GM12878 (cell line): Measurements from ENCODE around the gene SAMD9.

Experiments used
- CBFB ChIP-seq: IDR thresholded peaks from 2 replicates; pipeline ENCODE4 v1.6.1; 2016; ENCODE audit warnings: antibody characterized with exemption, low read depth
- CBX5 ChIP-seq: sonication (generic); IDR thresholded peaks from 2 replicates; pipeline ENCODE4 v1.6.1; 2016; ENCODE audit warnings: low read depth, moderate library complexity, mild to moderate bottlenecking, inconsistent platforms
- CEBPB ChIP-seq, 2 experiments: fragments of 150-350 bp in 1 of 2; IDR thresholded peaks; 2 replicates each; pipeline ENCODE4 v1.6.1; 2012 to 2014; ENCODE audit warnings: low read depth in 2 of 2, low read length in 2 of 2, borderline replicate concordance in 1 of 2, inconsistent platforms in 1 of 2
- CHD2 ChIP-seq: IDR thresholded peaks from 2 replicates; pipeline ENCODE4 v1.6.1; 2011; ENCODE audit warnings: low read depth, low read length, improper control_type of control experiment, borderline replicate concordance
- CTCF ChIP-seq, 3 experiments: IDR thresholded peaks in 2 of 3; conservative IDR thresholded peaks in 1 of 3; 2 replicates each; pipeline ENCODE4 v1.5.1; 2011; ENCODE audit warnings: low read depth in 3 of 3, low read length in 3 of 3, mild to moderate bottlenecking in 3 of 3, control low read depth in 2 of 3, moderate library complexity in 2 of 3, inconsistent platforms in 1 of 3, mixed read lengths in 1 of 3; ENCODE audit not compliant: control insufficient read depth in 2 of 3, insufficient read depth in 1 of 3; ENCODE audit errors: extremely low read depth in 1 of 3
- EGR1 ChIP-seq, 2 experiments: IDR thresholded peaks; 1 replicate in 1 of 2; 2 replicates in 1 of 2; pipeline ENCODE4 v1.6.1; 2011 to 2012; ENCODE audit warnings: low read depth in 2 of 2, low read length in 2 of 2, borderline replicate concordance in 1 of 2, mild to moderate bottlenecking in 1 of 2, moderate library complexity in 1 of 2
- MXI1 ChIP-seq: fragments of 150-350 bp; IDR thresholded peaks from 2 replicates; pipeline ENCODE4 v1.6.1; 2011; ENCODE audit warnings: low read depth, mild to moderate bottlenecking, inconsistent platforms, low read length, improper control_type of control experiment
- MYC ChIP-seq: IDR thresholded peaks from 2 replicates; pipeline ENCODE4 v1.6.1; 2011; ENCODE audit warnings: mild to moderate bottlenecking, low read length, moderate library complexity, inconsistent platforms; ENCODE audit not compliant: insufficient read depth, insufficient replicate concordance, insufficient read length, severe bottlenecking
- NFYB ChIP-seq: IDR thresholded peaks from 2 replicates; pipeline ENCODE4 v1.6.1; 2011; ENCODE audit warnings: low read depth, mild to moderate bottlenecking, low read length, improper control_type of control experiment, moderate library complexity; ENCODE audit not compliant: insufficient read depth
- TAF1 ChIP-seq: IDR thresholded peaks from 2 replicates; pipeline ENCODE4 v1.6.1; 2011; ENCODE audit warnings: mild to moderate bottlenecking, low read depth, low read length, borderline replicate concordance

- no peak for TF ChIP-seq CTCF (IDR thresholded peaks at IDR 0.05 in 2 of 3, conservative IDR thresholded peaks at IDR 0.05 in 1 of 3; ENCODE audit: control insufficient read depth in 2 of 3, extremely low read depth in 1 of 3, insufficient read depth in 1 of 3, low read depth in 3 of 3, low read length in 3 of 3)
- no peak for TF ChIP-seq MYC
- TF ChIP-seq MXI1 = no peak
- no peak for TF ChIP-seq CBX5
- no peak for TF ChIP-seq CHD2
- no peak for TF ChIP-seq EGR1 (IDR thresholded peaks at IDR 0.05; ENCODE audit: borderline replicate concordance in 1 of 2, low read depth in 2 of 2, low read length in 2 of 2)
- no peak for TF ChIP-seq TAF1
- TF ChIP-seq CBFB = no peak
- no peak for TF ChIP-seq CEBPB (IDR thresholded peaks at IDR 0.05; ENCODE audit: borderline replicate concordance in 1 of 2, low read depth in 2 of 2, low read length in 2 of 2)
- no peak for TF ChIP-seq NFYB
These were observed 28.8 kb upstream of the SAMD9 start for GRCh38 chr7:93146472-93147141.
